Upper lobe of left lung (tissue), 4 donors: ENCODE data around the gene COMMD7.

ENCODE experiments used
- POLR2AphosphoS5 ChIP-seq, 2 donors: sonication (generic); formaldehyde crosslinking; IDR thresholded peaks; one replicate each; pipeline ENCODE4 v1.5.1; 2017; ENCODE audit warnings: antibody characterized with exemption in 2 of 2
- TF ChIP-seq, protein P1 (sequence below), 6 experiments: fragments of 450-650 bp in 4 of 6; fragments of 200-600 bp in 2 of 6; sonication (generic) in 2 of 6; IDR thresholded peaks; one replicate each; pipeline ENCODE4 v1.5.1; 2016 to 2019; ENCODE audit warnings: antibody characterized with exemption in 6 of 6

DNA sequence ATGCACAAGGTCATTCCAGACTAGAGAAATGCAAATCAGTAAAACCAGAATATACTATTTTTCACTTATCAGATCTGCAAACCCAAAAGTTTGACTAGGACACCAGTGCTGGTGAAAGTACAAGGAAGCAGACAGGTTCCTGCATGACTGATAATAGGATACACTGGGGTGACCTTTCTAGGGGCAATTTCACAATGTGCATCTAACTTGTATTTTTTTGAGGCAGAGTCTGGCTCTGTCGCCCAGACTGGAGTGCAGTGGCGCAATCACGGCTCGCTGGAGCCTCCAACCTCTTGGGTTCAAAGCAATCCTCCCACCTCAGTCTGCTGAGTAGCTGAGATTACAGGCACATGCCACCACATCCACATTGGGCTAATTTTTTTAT lies 11.4 kb downstream of the COMMD7 start:
- TF ChIP-seq, protein P1, sequence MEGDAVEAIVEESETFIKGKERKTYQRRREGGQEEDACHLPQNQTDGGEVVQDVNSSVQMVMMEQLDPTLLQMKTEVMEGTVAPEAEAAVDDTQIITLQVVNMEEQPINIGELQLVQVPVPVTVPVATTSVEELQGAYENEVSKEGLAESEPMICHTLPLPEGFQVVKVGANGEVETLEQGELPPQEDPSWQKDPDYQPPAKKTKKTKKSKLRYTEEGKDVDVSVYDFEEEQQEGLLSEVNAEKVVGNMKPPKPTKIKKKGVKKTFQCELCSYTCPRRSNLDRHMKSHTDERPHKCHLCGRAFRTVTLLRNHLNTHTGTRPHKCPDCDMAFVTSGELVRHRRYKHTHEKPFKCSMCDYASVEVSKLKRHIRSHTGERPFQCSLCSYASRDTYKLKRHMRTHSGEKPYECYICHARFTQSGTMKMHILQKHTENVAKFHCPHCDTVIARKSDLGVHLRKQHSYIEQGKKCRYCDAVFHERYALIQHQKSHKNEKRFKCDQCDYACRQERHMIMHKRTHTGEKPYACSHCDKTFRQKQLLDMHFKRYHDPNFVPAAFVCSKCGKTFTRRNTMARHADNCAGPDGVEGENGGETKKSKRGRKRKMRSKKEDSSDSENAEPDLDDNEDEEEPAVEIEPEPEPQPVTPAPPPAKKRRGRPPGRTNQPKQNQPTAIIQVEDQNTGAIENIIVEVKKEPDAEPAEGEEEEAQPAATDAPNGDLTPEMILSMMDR (IDR thresholded peaks at IDR 0.05) = no peak
- TF ChIP-seq POLR2AphosphoS5 (IDR thresholded peaks at IDR 0.05) = no peak
